Activated T-cell treated with anti-CD3 and anti-CD28 coated beads, Interleukin-2, amount 50 U/mL, for 4 hours (primary cell): Measurements from ENCODE around the gene GBP5. TPM values are rescaled to one million over a fixed set of nuclear protein-coding genes. Genes with fewer than 3 reads are reported as not detected.
"Not testable (repeated sequence)": the region's sequence is repeated elsewhere in the genome, so short reads cannot be mapped to it uniquely, and the experiment has no call there.

Experiments used
- ATAC-seq, 2 donors: fragments of 200-7000 bp; cut with Tn5 transposase; one replicate each; pipeline ENCODE4 v1.10.0; 2021
- DNase-seq: peaks from one replicate; pipeline ENCODE4 v3.0.0-alpha.2; 2020
- H3K27me3 Mint-ChIP-seq: one replicate; pipeline ENCODE4 v1.8.0; 2021; ENCODE audit warnings: low read depth, mixed read lengths
- H3K36me3 Mint-ChIP-seq: one replicate; pipeline ENCODE4 v1.8.0; 2022; ENCODE audit warnings: mixed read lengths; ENCODE audit not compliant: insufficient read depth
- H3K4me1 Mint-ChIP-seq: one replicate; pipeline ENCODE4 v1.8.0; 2021; ENCODE audit warnings: low read depth, mixed read lengths
- H3K4me3 Mint-ChIP-seq: one replicate; pipeline ENCODE4 v1.8.0; 2021; ENCODE audit warnings: mild to moderate bottlenecking, moderate library complexity, mixed read lengths
- H3K9me3 Mint-ChIP-seq: one replicate; pipeline ENCODE4 v1.8.0; 2021; ENCODE audit warnings: mixed read lengths
- total RNA-seq, 3 donors: library from RNA; stranded (reverse); gene quantifications; one replicate each; pipeline ENCODE4 v1.2.1, GENCODE V29; 2021

GBP5 gene
- total RNA-seq, 3 donors from 2014 or later, result 63.4 to 177 (median 147) TPM

GRCh38 chr1:89271341-89272015 lies 1.2 kb downstream of the GBP5 start:
- ATAC-seq, result peak; percentile 28 to 42
- Mint-ChIP-seq H3K27me3 (no peaks in the 10 kb centered on the region), H3K4me3 (peak overlapping the region; percentile 92), H3K36me3 (peaks cover 48% of the 10 kb centered on the region), H3K9me3 (peaks cover 4% of the 10 kb centered on the region), H3K4me1 (peaks cover 70% of the 10 kb centered on the region)
- no peak for DNase-seq

GRCh38 chr1:89270423-89270822 lies 2.2 kb downstream of the GBP5 start:
- Mint-ChIP-seq H3K9me3 (peaks cover 4% of the 10 kb centered on the region), H3K27me3 (no peaks in the 10 kb centered on the region), H3K4me3 (peak overlapping the region; percentile 92), H3K4me1 (peaks cover 68% of the 10 kb centered on the region), H3K36me3 (peaks cover 57% of the 10 kb centered on the region)
- ATAC-seq (no peak), DNase-seq (no peak)

- peaks cover 62% of the 10 kb centered on the region for H3K36me3 Mint-ChIP-seq
- no peaks in the 10 kb centered on the region for H3K27me3 Mint-ChIP-seq
- no peak for ATAC-seq
- peak overlapping the region; percentile 92 for H3K4me3 Mint-ChIP-seq
- peaks cover 64% of the 10 kb centered on the region for H3K4me1 Mint-ChIP-seq
- peaks cover 4% of the 10 kb centered on the region for H3K9me3 Mint-ChIP-seq
- no peak for DNase-seq
These were observed 3.4 kb downstream of the GBP5 start for GRCh38 chr1:89269277-89269676.

- Mint-ChIP-seq H3K36me3 (peaks cover 74% of the 10 kb centered on the region), H3K4me3 (no peak overlapping the region), H3K27me3 (no peaks in the 10 kb centered on the region), H3K9me3 (no peaks in the 10 kb centered on the region), H3K4me1 (peaks cover 79% of the 10 kb centered on the region)
- ATAC-seq, result no peak
- no peak for DNase-seq
These were observed 10.0 kb downstream of the GBP5 start for GRCh38 chr1:89262643-89263042.

- Mint-ChIP-seq H3K4me3 (peak overlapping the region; percentile 27), H3K4me1 (peaks cover 76% of the 10 kb centered on the region), H3K36me3 (peaks cover 71% of the 10 kb centered on the region), H3K27me3 (no peaks in the 10 kb centered on the region), H3K9me3 (peaks cover 3% of the 10 kb centered on the region)
- no peak for ATAC-seq
- DNase-seq, result no peak
These were observed 10.6 kb downstream of the GBP5 start for GRCh38 chr1:89261926-89262515.

GRCh38 chr1:89260566-89261255 lies 11.9 kb downstream of the GBP5 start:
- DNase-seq (no peak), ATAC-seq (peak in 1 of 2 donors; percentile 8)
- no peaks in the 10 kb centered on the region for H3K27me3 Mint-ChIP-seq
- H3K9me3 Mint-ChIP-seq, result peaks cover 6% of the 10 kb centered on the region
- peaks cover 70% of the 10 kb centered on the region for H3K4me1 Mint-ChIP-seq
- H3K36me3 Mint-ChIP-seq, result peaks cover 65% of the 10 kb centered on the region
- H3K4me3 Mint-ChIP-seq, result peak overlapping the region; percentile 44

GRCh38 chr1:89260042-89260441 lies 12.6 kb downstream of the GBP5 start:
- H3K4me3 Mint-ChIP-seq, result peak overlapping the region; percentile 22
- DNase-seq, result no peak
- peaks cover 7% of the 10 kb centered on the region for H3K9me3 Mint-ChIP-seq
- peaks cover 66% of the 10 kb centered on the region for H3K36me3 Mint-ChIP-seq
- ATAC-seq, result peak in 1 of 2 donors; percentile 23
- peaks cover 69% of the 10 kb centered on the region for H3K4me1 Mint-ChIP-seq
- H3K27me3 Mint-ChIP-seq, result no peaks in the 10 kb centered on the region

- Mint-ChIP-seq H3K27me3 (no peaks in the 10 kb centered on the region), H3K4me3 (peak overlapping the region; percentile 22), H3K4me1 (peaks cover 65% of the 10 kb centered on the region), H3K36me3 (peaks cover 66% of the 10 kb centered on the region), H3K9me3 (peaks cover 13% of the 10 kb centered on the region)
- ATAC-seq (peak; percentile 44 to 49), DNase-seq (peak; percentile 31)
These were observed 13.2 kb downstream of the GBP5 start for GRCh38 chr1:89259283-89259971.

- peak in 1 of 2 donors; percentile 25 for ATAC-seq
- Mint-ChIP-seq H3K9me3 (peaks cover 31% of the 10 kb centered on the region), H3K27me3 (no peaks in the 10 kb centered on the region), H3K4me1 (peaks cover 55% of the 10 kb centered on the region), H3K4me3 (no peak overlapping the region), H3K36me3 (peaks cover 65% of the 10 kb centered on the region)
- no peak for DNase-seq
These were observed 15.6 kb downstream of the GBP5 start for GRCh38 chr1:89257041-89257440.

- H3K4me3 Mint-ChIP-seq, ATAC-seq, DNase-seq, H3K27me3 Mint-ChIP-seq: not testable (repeated sequence)
- H3K36me3 Mint-ChIP-seq, result peaks cover 61% of the 10 kb centered on the region
- peaks cover 55% of the 10 kb centered on the region for H3K4me1 Mint-ChIP-seq
- peaks cover 34% of the 10 kb centered on the region for H3K9me3 Mint-ChIP-seq
These were observed 17.1 kb downstream of the GBP5 start for GRCh38 chr1:89255581-89255980.

- Mint-ChIP-seq H3K9me3 (peaks cover 34% of the 10 kb centered on the region), H3K4me3 (no peak overlapping the region)
These were observed 17.9 kb downstream of the GBP5 start for GRCh38 chr1:89254658-89255287.

GRCh38 chr1:89243046-89243445 lies 29.6 kb downstream of the GBP5 start:
- Mint-ChIP-seq H3K4me3 (no peak overlapping the region), H3K9me3 (peaks cover 14% of the 10 kb centered on the region), H3K36me3 (peaks cover 36% of the 10 kb centered on the region), H3K4me1 (peaks cover 8% of the 10 kb centered on the region), H3K27me3 (no peaks in the 10 kb centered on the region)
- no peak for DNase-seq
- no peak for ATAC-seq

More at GRCh38 chr1:89254658-89255287, 17.9 kb downstream of the GBP5 start:
- Mint-ChIP-seq H3K36me3 (peaks cover 59% of the 10 kb centered on the region), H3K27me3 (no peaks in the 10 kb centered on the region), H3K4me1 (peaks cover 56% of the 10 kb centered on the region)
- DNase-seq (no peak), ATAC-seq (no peak)
